Kidney epithelial cell (primary cell): ENCODE results near the gene GYPC. TPM values are rescaled to one million over a fixed set of nuclear protein-coding genes. Genes with fewer than 3 reads are reported as not detected.

Source experiments
- DNase-seq: peaks from one replicate; pipeline ENCODE4 v3.0.0-alpha.2; 2010; ENCODE audit warnings: low read depth
- H3K27me3 ChIP-seq: 2 replicates; pipeline ENCODE4 v1.6.0; 2011; ENCODE audit warnings: low read length; ENCODE audit not compliant: control insufficient read depth, insufficient read depth
- H3K36me3 ChIP-seq: 2 replicates; pipeline ENCODE4 v1.5.1; 2011; ENCODE audit warnings: low read length; ENCODE audit not compliant: control insufficient read depth, insufficient read depth
- H3K4me3 ChIP-seq: 2 replicates; pipeline ENCODE4 v1.5.1; 2011; ENCODE audit warnings: low read depth, mild to moderate bottlenecking, control low read depth, low read length
- CTCF ChIP-seq: IDR thresholded peaks from 2 replicates; pipeline ENCODE4 v1.5.1; 2011; ENCODE audit warnings: mild to moderate bottlenecking, moderate library complexity, low read length, control low read depth, inconsistent platforms; ENCODE audit not compliant: insufficient read depth, poor library complexity, severe bottlenecking
- total RNA-seq: library from RNA; depleted of rRNA; stranded (reverse); fragments of >200 nt; gene quantifications from 2 replicates; pipeline ENCODE4 v1.2.3, GENCODE V29; 2015

GYPC gene
- total RNA-seq, 1 donor from 2014 or later = 127 TPM

GRCh38 chr2:126731353-126731752 is 75.4 kb downstream of the GYPC start:
- no peak for TF ChIP-seq CTCF
- H3K4me3 ChIP-seq = no peak overlapping the region
- no peaks in the 10 kb centered on the region for H3K27me3 ChIP-seq
- no peaks in the 10 kb centered on the region for H3K36me3 ChIP-seq
- no peak for DNase-seq

GRCh38 chr2:126732682-126733245 is 76.8 kb downstream of the GYPC start:
- H3K4me3 ChIP-seq = no peak overlapping the region
- DNase-seq = no peak

GRCh38 chr2:126733795-126734194 is 77.8 kb downstream of the GYPC start:
- no peak for DNase-seq
- Histone ChIP-seq H3K27me3 (no peaks in the 10 kb centered on the region), H3K36me3 (no peaks in the 10 kb centered on the region), H3K4me3 (no peak overlapping the region)
- TF ChIP-seq CTCF = no peak

More at GRCh38 chr2:126732682-126733245, 76.8 kb downstream of the GYPC start:
- no peak for TF ChIP-seq CTCF
- Histone ChIP-seq H3K36me3 (no peaks in the 10 kb centered on the region), H3K27me3 (no peaks in the 10 kb centered on the region)

- H3K4me3 ChIP-seq = no peak overlapping the region
- no peak for DNase-seq
- no peaks in the 10 kb centered on the region for H3K36me3 ChIP-seq
- TF ChIP-seq CTCF = no peak
- no peaks in the 10 kb centered on the region for H3K27me3 ChIP-seq
Observed at GRCh38 chr2:126736133-126736874, 80.3 kb downstream of the GYPC start.

GRCh38 chr2:126739141-126739540 is 83.2 kb downstream of the GYPC start:
- Histone ChIP-seq H3K4me3 (no peak overlapping the region), H3K36me3 (no peaks in the 10 kb centered on the region), H3K27me3 (no peaks in the 10 kb centered on the region)
- no peak for TF ChIP-seq CTCF
- DNase-seq = no peak
